GM12864 (cell line): Measurements from ENCODE around the gene PPP1R15B.
A peak's percentile ranks its signal among the peaks of the same experiment; 100 is the strongest.

ENCODE experiments used
- DNase-seq: peaks from one replicate; pipeline ENCODE4 v3.0.0-alpha.2; 2011; ENCODE audit warnings: low read depth
- H3K4me3 ChIP-seq: 2 replicates; pipeline ENCODE4 v1.5.1; 2011; ENCODE audit warnings: mild to moderate bottlenecking, low read depth, low read length, control low read depth
- TF ChIP-seq, protein P1 (sequence below): IDR thresholded peaks from 2 replicates; pipeline ENCODE4 v1.5.1; 2011; ENCODE audit warnings: low read depth, mild to moderate bottlenecking, moderate library complexity, low read length, control low read depth, inconsistent platforms; ENCODE audit errors: missing control alignments

Gene PPP1R15B

DNA sequence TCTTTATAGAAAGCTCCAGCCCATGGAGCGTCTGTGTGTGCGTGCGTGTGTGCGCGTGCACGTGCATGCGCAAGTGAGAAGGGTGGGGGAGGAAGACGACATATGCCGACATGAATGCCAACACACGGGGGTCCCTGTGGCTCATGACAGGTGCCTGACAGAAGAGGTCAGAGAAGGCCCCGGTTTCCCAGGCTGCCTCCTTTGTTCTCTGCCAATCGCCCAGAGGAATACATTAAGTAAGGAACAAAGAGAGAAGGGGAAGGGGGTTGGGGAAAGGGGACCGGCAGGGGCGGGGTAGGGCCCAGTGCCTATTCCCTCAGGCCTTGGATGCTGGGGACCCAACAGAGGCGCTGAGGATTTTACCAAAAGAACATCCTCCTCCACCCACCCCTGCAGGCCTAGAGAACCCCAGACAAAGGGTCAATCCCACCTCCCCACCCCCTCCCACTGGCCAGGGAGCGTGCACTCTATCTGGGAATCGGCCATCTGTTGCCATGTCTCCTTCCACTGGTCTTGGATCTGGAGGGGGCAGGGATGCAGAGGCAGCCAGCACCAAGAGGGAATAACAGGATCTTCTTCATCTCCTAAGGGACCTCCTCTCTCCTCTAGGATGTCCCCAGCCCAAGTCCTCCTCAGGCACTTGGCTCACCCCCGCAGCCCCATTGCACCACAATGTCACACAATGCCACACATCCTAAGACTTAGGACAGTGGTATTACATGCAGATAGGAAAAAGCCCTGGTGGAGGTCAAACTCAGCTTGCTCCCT, 43.6 kb upstream of the PPP1R15B start:
- no peak overlapping the region for H3K4me3 ChIP-seq

DNA sequence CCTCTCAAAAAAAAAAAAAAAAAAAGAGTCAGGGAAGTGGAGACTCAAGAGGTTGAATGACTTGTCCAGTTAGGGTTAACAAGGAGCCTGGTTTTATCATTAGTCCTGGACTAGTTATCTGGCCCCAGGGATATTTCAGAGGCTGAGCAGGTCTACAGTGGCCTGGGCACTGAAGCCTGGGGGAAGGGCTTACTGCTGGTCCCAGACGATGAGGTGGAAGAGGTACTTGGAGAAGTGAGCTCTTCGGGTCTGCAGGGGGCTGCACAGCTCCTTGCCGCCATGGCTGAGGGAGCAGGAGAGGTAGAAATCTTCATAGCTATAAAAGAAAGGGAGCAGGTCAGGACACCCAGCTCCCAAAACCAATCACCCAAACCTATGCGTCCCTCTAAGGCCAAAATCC, 42.9 kb upstream of the PPP1R15B start:
- no peak for DNase-seq
- TF ChIP-seq, protein P1, sequence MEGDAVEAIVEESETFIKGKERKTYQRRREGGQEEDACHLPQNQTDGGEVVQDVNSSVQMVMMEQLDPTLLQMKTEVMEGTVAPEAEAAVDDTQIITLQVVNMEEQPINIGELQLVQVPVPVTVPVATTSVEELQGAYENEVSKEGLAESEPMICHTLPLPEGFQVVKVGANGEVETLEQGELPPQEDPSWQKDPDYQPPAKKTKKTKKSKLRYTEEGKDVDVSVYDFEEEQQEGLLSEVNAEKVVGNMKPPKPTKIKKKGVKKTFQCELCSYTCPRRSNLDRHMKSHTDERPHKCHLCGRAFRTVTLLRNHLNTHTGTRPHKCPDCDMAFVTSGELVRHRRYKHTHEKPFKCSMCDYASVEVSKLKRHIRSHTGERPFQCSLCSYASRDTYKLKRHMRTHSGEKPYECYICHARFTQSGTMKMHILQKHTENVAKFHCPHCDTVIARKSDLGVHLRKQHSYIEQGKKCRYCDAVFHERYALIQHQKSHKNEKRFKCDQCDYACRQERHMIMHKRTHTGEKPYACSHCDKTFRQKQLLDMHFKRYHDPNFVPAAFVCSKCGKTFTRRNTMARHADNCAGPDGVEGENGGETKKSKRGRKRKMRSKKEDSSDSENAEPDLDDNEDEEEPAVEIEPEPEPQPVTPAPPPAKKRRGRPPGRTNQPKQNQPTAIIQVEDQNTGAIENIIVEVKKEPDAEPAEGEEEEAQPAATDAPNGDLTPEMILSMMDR, result no peak
- no peak overlapping the region for H3K4me3 ChIP-seq

More for the DNA sequence above, 43.6 kb upstream of the PPP1R15B start:
- TF ChIP-seq, protein P1, result no peak
- DNase-seq, result no peak

DNA sequence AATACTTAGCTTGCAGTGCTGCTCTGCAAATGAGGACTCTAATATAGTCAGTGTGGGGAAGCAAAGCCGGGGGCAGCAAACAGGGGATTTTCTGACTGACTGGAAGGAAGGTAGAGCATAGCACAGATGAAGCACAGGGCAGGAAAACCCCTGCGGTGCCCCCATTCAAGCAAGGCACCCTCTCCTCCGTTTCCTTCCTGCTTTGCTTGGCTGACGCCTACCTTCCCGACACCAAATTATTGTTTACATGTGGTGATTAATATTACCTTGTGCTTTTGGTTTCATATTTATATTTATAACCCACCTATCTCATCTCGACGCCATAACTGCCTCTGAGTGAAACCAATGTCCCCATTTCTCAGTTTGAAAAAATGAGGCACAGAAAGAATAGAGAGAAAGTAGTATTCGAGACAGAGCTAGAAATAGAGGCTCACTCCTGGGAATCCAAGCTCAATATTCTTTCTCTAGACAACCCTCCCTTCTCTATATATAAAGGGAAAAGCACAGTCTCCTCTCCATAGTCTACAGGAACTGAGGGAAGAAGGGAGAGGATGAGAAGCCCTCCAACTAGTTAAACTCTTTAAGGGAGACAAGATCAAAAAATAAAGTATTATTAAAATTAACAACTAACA, 41.6 kb upstream of the PPP1R15B start:
- no peak overlapping the region for H3K4me3 ChIP-seq
- peak; percentile 69 for DNase-seq
- TF ChIP-seq, protein P1, result no peak

DNA sequence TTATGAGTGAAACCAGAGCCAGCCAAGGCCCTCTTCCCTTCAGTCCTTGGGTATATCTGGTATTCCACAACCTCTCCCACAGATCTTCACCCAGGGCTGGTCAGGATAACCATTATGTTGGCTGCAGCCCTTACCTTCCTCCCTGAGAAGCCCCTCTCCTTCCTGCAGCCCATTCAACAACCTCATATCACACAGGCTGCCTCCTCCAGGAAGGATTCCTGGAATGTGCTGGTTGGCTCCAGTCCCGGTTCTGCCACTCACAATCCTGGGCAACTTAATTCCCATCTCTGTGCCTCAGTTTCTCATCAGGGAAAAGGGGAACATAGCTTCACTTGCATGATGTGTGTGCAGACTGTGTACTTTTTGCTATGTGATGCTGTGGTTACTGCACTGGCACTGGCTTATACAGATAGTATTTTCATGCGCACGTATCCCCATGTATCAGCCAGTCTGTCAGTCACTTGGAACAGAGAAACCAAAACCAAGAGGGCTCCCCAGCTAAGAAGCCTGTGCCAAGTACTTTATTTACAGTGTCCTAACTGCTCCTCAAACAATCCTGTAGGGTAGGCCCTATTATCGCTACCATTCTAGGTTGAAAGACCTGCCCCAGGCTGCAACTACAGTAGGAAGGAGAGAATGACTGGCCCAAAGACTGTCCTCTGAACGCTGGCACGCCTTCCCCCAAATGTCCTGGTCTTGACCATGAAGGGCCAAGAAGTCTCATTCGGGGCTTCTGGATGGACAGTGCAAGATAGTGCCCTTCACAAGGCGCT, 39.9 kb upstream of the PPP1R15B start:
- TF ChIP-seq, protein P1, result no peak
- H3K4me3 ChIP-seq, result no peak overlapping the region
- DNase-seq, result no peak

- DNase-seq, result no peak
- H3K4me3 ChIP-seq, result no peak overlapping the region
- TF ChIP-seq, protein P1, result no peak
These were observed 39.0 kb upstream of the PPP1R15B start for GRCh38 chr1:204450461-204451257.

DNA sequence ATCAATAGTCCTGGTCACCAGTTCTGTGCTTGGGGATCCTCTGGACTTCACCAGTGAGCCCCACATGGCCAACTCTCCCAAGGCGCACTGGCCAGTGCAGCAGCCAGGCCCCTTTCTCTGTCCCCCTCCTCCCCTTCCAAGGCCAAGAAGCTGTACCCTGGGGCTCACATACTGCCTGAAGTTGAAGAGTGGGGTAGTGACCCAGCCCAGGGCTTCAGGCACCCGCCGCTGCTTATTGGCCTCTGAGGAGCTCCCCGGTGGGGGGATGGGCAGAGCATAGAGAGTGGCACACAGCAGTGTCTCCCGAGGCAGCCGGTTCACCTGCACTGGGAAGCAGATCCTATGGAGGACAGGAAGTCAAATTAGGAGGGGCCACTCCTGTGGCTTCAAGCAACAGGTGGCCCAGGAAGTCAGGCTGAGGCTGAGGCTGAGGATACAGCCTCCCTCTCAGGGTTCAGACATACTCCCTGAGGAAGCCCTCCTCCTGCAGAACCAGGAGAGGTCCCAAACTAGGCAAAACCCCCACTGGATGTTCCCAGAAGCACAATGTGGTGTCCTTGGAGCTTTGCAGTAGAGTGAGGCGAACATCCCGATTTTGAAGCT, 38.2 kb upstream of the PPP1R15B start:
- TF ChIP-seq, protein P1, result no peak
- no peak overlapping the region for H3K4me3 ChIP-seq
- DNase-seq, result no peak
